Mesothelial cell of epicardium (in vitro differentiated cells): Measurements from ENCODE around the gene CAPN12. TPM values are rescaled to one million over a fixed set of nuclear protein-coding genes. Genes with fewer than 3 reads are reported as not detected.
A peak's percentile ranks its signal among the peaks of the same experiment; 100 is the strongest.

Experiments
- DNase-seq, 2 experiments: peaks; one replicate each; pipeline ENCODE4 v3.0.0; 2021; ENCODE audit warnings: low spot score in 2 of 2; ENCODE audit not compliant: unreplicated experiment in 2 of 2
- H3K27ac Mint-ChIP-seq: 2 replicates; pipeline ENCODE4 v1.8.0; 2021; ENCODE audit warnings: mixed read lengths
- H3K27me3 Mint-ChIP-seq: 2 replicates; pipeline ENCODE4 v1.8.0; 2021; ENCODE audit warnings: low read depth, mixed read lengths
- H3K36me3 Mint-ChIP-seq: 2 replicates; pipeline ENCODE4 v1.8.0; 2021; ENCODE audit warnings: mixed read lengths
- H3K4me1 Mint-ChIP-seq: 2 replicates; pipeline ENCODE4 v1.8.0; 2021; ENCODE audit warnings: mixed read lengths
- H3K4me3 Mint-ChIP-seq: 2 replicates; pipeline ENCODE4 v1.8.0; 2021; ENCODE audit warnings: mild to moderate bottlenecking, moderate library complexity, mixed read lengths
- H3K9me3 Mint-ChIP-seq: 2 replicates; pipeline ENCODE4 v1.8.0; 2021; ENCODE audit warnings: mixed read lengths
- CTCF ChIP-seq: fragments of 200-600 bp; sonication (generic); IDR thresholded peaks from one replicate; pipeline ENCODE4 v1.5.0; 2021; ENCODE audit warnings: antibody characterized with exemption; ENCODE audit not compliant: unreplicated experiment
- total RNA-seq: library from RNA; stranded (reverse); gene quantifications from 3 replicates; pipeline ENCODE4 v1.2.1, GENCODE V29; 2021

The CAPN12 gene
- total RNA-seq, 1 donor from 2014 or later: 6.7 TPM

GRCh38 chr19:38684862-38685665 is 59.2 kb downstream of the CAPN12 start:
- H3K9me3 Mint-ChIP-seq: peaks cover 10% of the 10 kb centered on the region

GRCh38 chr19:38684078-38684861 is 60.0 kb downstream of the CAPN12 start:
- Mint-ChIP-seq H3K27me3 (no peaks in the 10 kb centered on the region), H3K4me3 (no peak overlapping the region), H3K4me1 (peaks cover 60% of the 10 kb centered on the region), H3K27ac (peak overlapping the region; percentile 100), H3K9me3 (peaks cover 10% of the 10 kb centered on the region), H3K36me3 (peaks cover 27% of the 10 kb centered on the region)
- no peak for TF ChIP-seq CTCF
- DNase-seq: no peak

More at GRCh38 chr19:38684862-38685665, 59.2 kb downstream of the CAPN12 start:
- H3K27ac Mint-ChIP-seq: peak overlapping the region; percentile 100
- no peak for DNase-seq
- peaks cover 63% of the 10 kb centered on the region for H3K4me1 Mint-ChIP-seq
- peak overlapping the region; percentile 2 for H3K4me3 Mint-ChIP-seq
- TF ChIP-seq CTCF: no peak
- no peaks in the 10 kb centered on the region for H3K27me3 Mint-ChIP-seq
- H3K36me3 Mint-ChIP-seq: peaks cover 28% of the 10 kb centered on the region

- DNase-seq: peak in 1 of 2 experiments; percentile 69
- no peaks in the 10 kb centered on the region for H3K27me3 Mint-ChIP-seq
- TF ChIP-seq CTCF: no peak
- H3K27ac Mint-ChIP-seq: peak overlapping the region; percentile 100
- peak overlapping the region; percentile 35 for H3K4me3 Mint-ChIP-seq
- peaks cover 59% of the 10 kb centered on the region for H3K4me1 Mint-ChIP-seq
- H3K9me3 Mint-ChIP-seq: peaks cover 6% of the 10 kb centered on the region
- H3K36me3 Mint-ChIP-seq: peaks cover 23% of the 10 kb centered on the region
Measured at GRCh38 chr19:38683393-38684077, 60.7 kb downstream of the CAPN12 start.

DNA sequence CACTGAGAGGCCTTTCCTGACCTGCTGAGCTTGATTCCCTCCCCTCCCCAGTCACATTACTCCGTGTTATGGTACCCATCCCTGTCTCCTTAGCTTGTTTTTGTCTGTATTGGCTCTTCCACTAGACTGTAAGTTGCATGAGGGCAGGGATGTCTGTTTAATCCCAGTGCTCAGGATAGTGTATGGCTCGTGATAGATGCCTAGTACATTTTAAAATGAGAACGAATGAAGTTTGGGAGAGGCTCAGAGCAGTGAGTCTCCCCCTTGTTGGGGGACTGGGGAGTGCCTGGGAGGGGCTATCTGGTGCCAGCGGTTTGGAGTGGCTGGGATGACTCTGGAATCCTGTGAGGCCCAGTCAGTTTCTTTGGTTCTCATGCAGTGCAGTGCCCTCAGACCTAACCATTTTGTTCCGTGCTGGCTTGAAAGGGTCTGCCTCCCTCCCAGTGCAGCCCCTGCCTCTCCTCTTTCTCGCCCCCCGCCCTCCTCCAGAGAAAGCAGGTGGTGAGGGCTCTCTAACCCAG is 61.3 kb downstream of the CAPN12 start:
- Mint-ChIP-seq H3K36me3 (peaks cover 23% of the 10 kb centered on the region), H3K9me3 (peaks cover 6% of the 10 kb centered on the region), H3K4me1 (peaks cover 64% of the 10 kb centered on the region), H3K4me3 (peak overlapping the region; percentile 2), H3K27me3 (no peaks in the 10 kb centered on the region), H3K27ac (peak overlapping the region; percentile 100)
- TF ChIP-seq CTCF: no peak
- no peak for DNase-seq

DNA sequence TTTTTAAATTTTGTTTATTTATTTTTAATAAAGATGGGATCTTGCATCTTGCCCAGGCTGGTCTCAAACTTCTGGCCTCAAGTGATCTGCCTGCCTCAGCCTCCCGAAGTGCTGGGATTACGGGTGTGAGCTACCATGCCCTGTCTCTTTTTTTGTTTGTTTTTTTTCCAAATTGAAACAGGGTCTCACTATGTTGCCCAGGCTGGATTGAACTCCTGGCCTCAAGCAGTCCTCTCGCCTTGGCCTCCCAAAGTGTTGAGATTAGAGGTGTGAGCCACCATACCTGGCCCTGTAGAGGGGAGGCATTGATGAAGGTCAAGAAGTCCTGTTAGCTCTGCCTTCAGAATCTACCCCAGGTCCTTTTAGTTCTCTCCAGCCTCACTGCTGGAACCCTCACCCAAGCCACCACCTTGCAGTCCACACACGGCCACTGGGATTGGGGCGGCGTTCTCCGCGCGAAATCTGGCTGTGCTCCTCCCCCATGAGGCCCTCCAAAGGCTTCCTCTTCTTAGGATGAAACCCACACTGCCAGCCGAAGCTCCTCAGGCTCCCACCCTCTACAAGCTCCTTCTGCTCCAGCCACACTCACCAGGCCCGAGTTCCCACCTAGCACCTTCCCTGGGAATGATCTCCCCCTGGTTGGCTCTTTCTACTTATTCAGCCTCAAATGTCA is 61.9 kb downstream of the CAPN12 start:
- DNase-seq: no peak
- H3K27me3 Mint-ChIP-seq: no peaks in the 10 kb centered on the region
- H3K36me3 Mint-ChIP-seq: peaks cover 17% of the 10 kb centered on the region
- H3K4me1 Mint-ChIP-seq: peaks cover 59% of the 10 kb centered on the region
- peak overlapping the region; percentile 100 for H3K27ac Mint-ChIP-seq
- TF ChIP-seq CTCF: no peak
- H3K9me3 Mint-ChIP-seq: peaks cover 1% of the 10 kb centered on the region
- no peak overlapping the region for H3K4me3 Mint-ChIP-seq
